Kidney epithelial cell (primary cell): ENCODE measurements around the gene KLC4. TPM values are rescaled to one million over a fixed set of nuclear protein-coding genes. Genes with fewer than 3 reads are reported as not detected.
A peak's percentile ranks its signal among the peaks of the same experiment; 100 is the strongest.

Experiments used
- DNase-seq: peaks from one replicate; pipeline ENCODE4 v3.0.0-alpha.2; 2010; ENCODE audit warnings: low read depth
- H3K27me3 ChIP-seq: 2 replicates; pipeline ENCODE4 v1.6.0; 2011; ENCODE audit warnings: low read length; ENCODE audit not compliant: control insufficient read depth, insufficient read depth
- H3K36me3 ChIP-seq: 2 replicates; pipeline ENCODE4 v1.5.1; 2011; ENCODE audit warnings: low read length; ENCODE audit not compliant: control insufficient read depth, insufficient read depth
- H3K4me3 ChIP-seq: 2 replicates; pipeline ENCODE4 v1.5.1; 2011; ENCODE audit warnings: low read depth, mild to moderate bottlenecking, control low read depth, low read length
- total RNA-seq: library from RNA; depleted of rRNA; stranded (reverse); fragments of >200 nt; gene quantifications from 2 replicates; pipeline ENCODE4 v1.2.3, GENCODE V29; 2015
- TF ChIP-seq, protein P1 (sequence below): IDR thresholded peaks from 2 replicates; pipeline ENCODE4 v1.5.1; 2011; ENCODE audit warnings: mild to moderate bottlenecking, moderate library complexity, low read length, control low read depth, inconsistent platforms; ENCODE audit not compliant: insufficient read depth, poor library complexity, severe bottlenecking

KLC4 gene
- total RNA-seq, 1 donor from 2014 or later, result 21.6 TPM

DNA sequence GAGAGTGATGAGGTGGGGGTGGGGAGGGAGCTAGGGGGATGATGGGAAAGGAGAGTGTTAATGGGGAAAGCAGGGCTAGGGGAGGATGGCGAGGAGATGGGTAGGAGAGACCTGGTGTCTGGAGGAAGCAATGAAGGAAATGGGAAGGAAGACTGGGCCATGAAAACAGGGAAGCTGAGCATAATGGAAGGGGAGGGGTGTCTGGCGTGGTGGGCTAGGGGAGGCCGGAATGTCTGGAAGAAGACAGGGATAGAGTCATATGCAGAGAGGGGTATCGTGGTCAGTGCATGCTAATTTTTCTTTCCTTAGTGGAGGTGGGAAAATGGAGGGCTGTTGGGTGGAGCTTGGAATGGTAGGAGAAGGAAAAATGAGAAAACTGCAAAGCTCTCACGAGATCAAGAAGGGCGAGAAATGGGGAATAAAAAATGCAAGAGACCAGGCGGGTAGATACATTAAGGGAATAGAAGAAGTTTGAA lies 45.0 kb upstream of the KLC4 start:
- TF ChIP-seq, protein P1, sequence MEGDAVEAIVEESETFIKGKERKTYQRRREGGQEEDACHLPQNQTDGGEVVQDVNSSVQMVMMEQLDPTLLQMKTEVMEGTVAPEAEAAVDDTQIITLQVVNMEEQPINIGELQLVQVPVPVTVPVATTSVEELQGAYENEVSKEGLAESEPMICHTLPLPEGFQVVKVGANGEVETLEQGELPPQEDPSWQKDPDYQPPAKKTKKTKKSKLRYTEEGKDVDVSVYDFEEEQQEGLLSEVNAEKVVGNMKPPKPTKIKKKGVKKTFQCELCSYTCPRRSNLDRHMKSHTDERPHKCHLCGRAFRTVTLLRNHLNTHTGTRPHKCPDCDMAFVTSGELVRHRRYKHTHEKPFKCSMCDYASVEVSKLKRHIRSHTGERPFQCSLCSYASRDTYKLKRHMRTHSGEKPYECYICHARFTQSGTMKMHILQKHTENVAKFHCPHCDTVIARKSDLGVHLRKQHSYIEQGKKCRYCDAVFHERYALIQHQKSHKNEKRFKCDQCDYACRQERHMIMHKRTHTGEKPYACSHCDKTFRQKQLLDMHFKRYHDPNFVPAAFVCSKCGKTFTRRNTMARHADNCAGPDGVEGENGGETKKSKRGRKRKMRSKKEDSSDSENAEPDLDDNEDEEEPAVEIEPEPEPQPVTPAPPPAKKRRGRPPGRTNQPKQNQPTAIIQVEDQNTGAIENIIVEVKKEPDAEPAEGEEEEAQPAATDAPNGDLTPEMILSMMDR, result no peak
- peak overlapping the region; percentile 95 for H3K4me3 ChIP-seq
- peaks cover 5% of the 10 kb centered on the region for H3K36me3 ChIP-seq
- DNase-seq, result no peak
- no peaks in the 10 kb centered on the region for H3K27me3 ChIP-seq

DNA sequence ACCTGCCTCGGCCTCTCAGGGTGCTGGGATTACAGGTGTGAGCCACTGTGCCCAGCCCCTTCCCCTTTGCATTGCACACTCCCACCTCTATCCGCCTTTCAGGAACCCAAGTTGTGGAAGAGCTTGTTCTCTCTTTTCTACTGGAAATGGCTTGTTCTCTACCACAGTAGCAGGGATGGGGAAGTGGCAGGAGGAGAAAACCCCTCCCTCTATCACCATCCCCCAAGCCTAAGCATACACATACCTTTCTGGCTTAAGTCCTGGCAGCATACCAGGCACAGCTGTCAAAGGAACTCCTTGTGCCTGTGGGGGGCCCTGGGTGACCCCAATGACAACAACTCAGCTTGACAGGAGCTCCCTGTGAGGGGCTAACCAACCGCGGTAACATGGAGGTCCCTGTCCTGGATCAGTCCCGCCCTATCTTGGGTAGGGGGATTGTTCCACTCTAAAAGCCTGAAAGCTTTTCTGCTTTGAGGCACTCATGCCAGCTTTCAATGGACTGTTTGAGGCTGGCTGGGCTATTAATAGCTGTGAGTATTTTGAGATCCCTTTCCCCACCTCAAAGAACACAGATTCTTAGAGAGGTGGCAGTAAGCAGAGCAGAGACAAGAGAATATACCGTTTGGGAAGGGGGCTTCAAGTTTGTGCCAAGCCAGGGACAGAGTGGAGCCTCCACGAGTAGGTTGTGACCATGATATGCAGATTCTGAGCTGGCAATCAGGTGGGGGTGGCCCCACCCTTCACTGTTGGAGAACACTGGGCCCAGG lies 43.1 kb upstream of the KLC4 start:
- Histone ChIP-seq H3K27me3 (no peaks in the 10 kb centered on the region), H3K36me3 (peaks cover 3% of the 10 kb centered on the region), H3K4me3 (no peak overlapping the region)
- TF ChIP-seq, protein P1, result no peak
- no peak for DNase-seq

DNA sequence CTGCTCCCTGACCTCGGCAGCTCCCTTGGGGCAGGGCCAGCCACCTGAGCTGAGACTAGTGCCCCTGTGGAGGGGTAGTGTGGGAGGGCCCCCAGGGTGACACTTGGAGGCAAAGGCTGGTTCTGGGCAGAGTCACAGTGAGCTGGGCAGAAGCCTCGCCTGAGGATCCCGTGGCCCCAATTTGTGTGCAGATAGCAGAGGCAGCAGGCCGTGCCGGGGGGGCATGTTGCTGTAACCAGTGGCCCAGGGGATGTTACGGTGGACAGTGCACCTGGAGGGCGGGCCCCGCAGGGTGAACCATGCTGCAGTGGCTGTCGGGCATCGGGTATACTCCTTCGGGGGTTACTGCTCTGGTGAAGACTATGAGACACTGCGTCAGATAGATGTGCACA lies 42.5 kb upstream of the KLC4 start:
- TF ChIP-seq, protein P1, result no peak
- Histone ChIP-seq H3K4me3 (no peak overlapping the region), H3K27me3 (no peaks in the 10 kb centered on the region), H3K36me3 (peaks cover 3% of the 10 kb centered on the region)
- DNase-seq, result no peak

DNA sequence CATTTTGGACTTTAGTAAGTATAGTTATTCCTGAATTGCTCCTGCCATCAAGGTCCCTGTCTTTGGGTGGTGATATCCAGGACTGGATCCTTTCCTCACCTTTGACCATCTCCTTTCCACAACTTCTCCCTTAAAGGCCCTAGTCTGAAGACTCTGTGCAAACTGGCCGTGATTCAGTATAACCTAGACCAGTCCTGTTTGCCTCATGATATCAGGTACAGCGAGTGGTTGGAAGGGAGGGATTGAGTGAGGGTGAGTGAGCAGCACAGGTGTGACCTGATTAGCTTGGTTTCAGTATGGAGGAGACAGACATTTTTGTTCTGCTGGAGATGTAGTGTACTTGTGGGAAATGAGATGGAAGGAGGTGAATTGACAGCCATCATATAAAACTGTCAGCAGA lies 40.3 kb upstream of the KLC4 start:
- no peak for DNase-seq
- TF ChIP-seq, protein P1, result no peak
- Histone ChIP-seq H3K27me3 (no peaks in the 10 kb centered on the region), H3K36me3 (peaks cover 3% of the 10 kb centered on the region), H3K4me3 (no peak overlapping the region)

DNA sequence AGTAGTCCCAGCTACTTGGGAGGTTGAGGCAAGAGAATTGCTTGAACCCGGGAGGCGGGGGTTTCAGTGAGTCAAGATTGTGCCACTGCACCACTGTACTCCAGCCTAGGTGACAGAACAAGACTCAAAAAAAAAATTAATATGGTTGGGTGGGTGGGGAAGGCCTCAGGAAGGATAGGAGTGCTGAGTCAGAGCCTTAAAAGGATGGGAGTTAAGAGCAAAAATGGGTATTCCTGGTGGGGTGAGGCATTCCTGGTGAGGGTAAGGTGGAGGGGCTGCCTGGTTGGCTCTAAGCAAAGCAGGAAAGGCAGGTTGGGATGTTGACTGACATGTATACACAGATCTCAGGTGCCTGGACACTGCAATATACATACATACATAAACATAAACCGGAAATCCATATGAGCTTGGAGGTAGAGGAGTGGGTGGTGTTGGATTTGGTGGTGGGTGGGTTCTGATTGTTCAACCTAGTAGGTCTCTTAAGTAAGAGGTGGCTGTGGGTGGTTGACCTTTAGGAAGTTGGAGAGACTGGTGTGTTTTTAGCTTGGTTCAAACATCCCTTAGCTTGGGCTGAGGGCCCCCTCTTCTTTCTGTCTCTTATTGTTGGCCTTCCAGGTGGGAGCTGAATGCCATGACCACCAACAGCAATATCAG lies 39.3 kb upstream of the KLC4 start:
- Histone ChIP-seq H3K36me3 (peaks cover 3% of the 10 kb centered on the region), H3K4me3 (no peak overlapping the region), H3K27me3 (no peaks in the 10 kb centered on the region)
- no peak for DNase-seq
- TF ChIP-seq, protein P1, result no peak
